DOHH2 (cell line): ENCODE measurements around the gene ADAMTSL1.

ENCODE experiments used
- H3F3A ChIP-seq: fragments of 200-600 bp; sonication (generic), shearing (Covaris generic); 2 replicates; pipeline ENCODE4 v1.6.0; 2016; ENCODE audit warnings: antibody characterized with exemption, mild to moderate bottlenecking; ENCODE audit not compliant: control insufficient read depth, insufficient read depth
- H3K27ac ChIP-seq: fragments of 200-600 bp; sonication (generic); 2 replicates; pipeline ENCODE4 v1.5.1; 2014; ENCODE audit warnings: low read depth, mild to moderate bottlenecking, low read length, moderate library complexity
- H3K27me3 ChIP-seq: fragments of 200-600 bp; sonication (generic); 2 replicates; pipeline ENCODE4 v1.6.1; 2014; ENCODE audit warnings: mild to moderate bottlenecking, low read length, mixed read lengths; ENCODE audit not compliant: control insufficient read depth
- H3K36me3 ChIP-seq: fragments of 200-600 bp; sonication (generic); 2 replicates; pipeline ENCODE4 v1.6.1; 2014; ENCODE audit warnings: mild to moderate bottlenecking, low read length, moderate library complexity, mixed read lengths; ENCODE audit not compliant: control insufficient read depth
- H3K4me1 ChIP-seq: fragments of 200-600 bp; sonication (generic); 2 replicates; pipeline ENCODE4 v1.6.1; 2014; ENCODE audit warnings: mild to moderate bottlenecking, low read length, mixed read lengths; ENCODE audit not compliant: control insufficient read depth
- H3K4me2 ChIP-seq: fragments of 200-600 bp; sonication (generic); 2 replicates; pipeline ENCODE4 v1.6.0; 2014; ENCODE audit warnings: mild to moderate bottlenecking, low read length, moderate library complexity
- H3K4me3 ChIP-seq: fragments of 200-600 bp; sonication (generic); 2 replicates; pipeline ENCODE4 v1.5.1; 2014; ENCODE audit warnings: mild to moderate bottlenecking, low read length, mixed read lengths
- H3K79me2 ChIP-seq: fragments of 200-600 bp; sonication (generic); 2 replicates; pipeline ENCODE4 v1.6.1; 2014; ENCODE audit warnings: mild to moderate bottlenecking, low read length, mixed read lengths; ENCODE audit not compliant: control insufficient read depth
- H3K9me2 ChIP-seq: fragments of 200-600 bp; sonication (generic); replicated peaks from 2 replicates; pipeline ENCODE4 v1.6.1; 2014; ENCODE audit warnings: mild to moderate bottlenecking, low read length, mixed read lengths; ENCODE audit not compliant: control insufficient read depth
- H3K9me3 ChIP-seq: fragments of 200-600 bp; sonication (generic); 2 replicates; pipeline ENCODE4 v1.6.1; 2014; ENCODE audit warnings: antibody characterized with exemption, low read length, mixed read lengths; ENCODE audit not compliant: control insufficient read depth, insufficient read depth
- H4K20me1 ChIP-seq: fragments of 200-600 bp; sonication (generic); 2 replicates; pipeline ENCODE4 v1.6.0; 2014; ENCODE audit warnings: low read depth, mild to moderate bottlenecking, antibody characterized with exemption, low read length, moderate library complexity; ENCODE audit not compliant: control insufficient read depth, insufficient read depth
- EZH2phosphoT487 ChIP-seq: fragments of 200-600 bp; sonication (generic); IDR thresholded peaks from 2 replicates; pipeline ENCODE4 v1.6.1; 2017; ENCODE audit warnings: borderline replicate concordance, mild to moderate bottlenecking, antibody characterized with exemption, low read length, moderate library complexity, mixed read lengths
- TF ChIP-seq, protein P1 (sequence below): fragments of 200-600 bp; sonication (generic); IDR thresholded peaks from one replicate; pipeline ENCODE4 v1.5.1; 2014; ENCODE audit warnings: antibody characterized with exemption, mild to moderate bottlenecking, low read depth, low read length; ENCODE audit not compliant: poor library complexity, severe bottlenecking

Gene ADAMTSL1

DNA sequence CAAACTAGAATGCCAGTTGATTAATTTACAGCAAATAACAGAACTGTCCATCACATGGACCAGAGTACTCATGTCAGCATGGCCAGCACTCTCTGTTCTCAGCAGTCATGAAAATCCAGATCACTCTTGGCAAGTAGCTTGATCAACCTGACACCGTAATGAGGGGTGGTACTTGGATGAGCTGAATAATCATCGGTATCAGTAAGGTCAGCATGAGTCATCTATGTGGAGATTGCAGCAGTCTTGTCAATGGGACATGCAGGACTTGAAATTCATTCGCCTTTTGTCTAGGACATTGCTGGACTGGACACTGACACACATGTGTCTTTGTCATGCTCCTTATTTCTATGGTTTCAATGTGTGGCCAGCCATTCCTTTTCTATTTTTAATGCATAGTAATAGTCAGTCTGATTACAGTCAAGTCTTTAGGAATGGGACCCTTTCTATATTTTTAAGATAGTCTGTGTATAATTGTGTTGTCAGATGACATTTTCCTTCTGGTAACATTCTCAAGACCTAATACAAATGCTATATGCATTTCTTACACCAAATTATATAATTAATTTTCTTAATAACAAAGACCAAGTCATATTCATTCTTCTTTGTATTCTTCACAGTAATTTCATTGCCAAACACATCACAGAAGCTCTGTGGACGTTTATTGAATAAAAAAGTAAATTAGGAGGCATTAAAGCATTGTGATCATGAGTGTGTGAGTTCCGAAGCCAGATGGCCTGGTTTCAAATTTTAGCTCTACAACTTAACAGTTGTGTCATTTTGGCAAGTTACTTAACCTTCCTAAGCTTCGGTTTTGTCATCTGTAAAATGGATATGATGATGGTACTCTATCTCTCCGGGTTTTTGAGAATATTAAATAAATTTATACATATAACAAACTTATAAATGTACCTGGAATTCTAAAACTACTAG is 57.4 kb downstream of the ADAMTSL1 start:
- H3F3A ChIP-seq, result no peaks in the 10 kb centered on the region
- H3K27ac ChIP-seq, result no peak overlapping the region
- no peaks in the 10 kb centered on the region for H4K20me1 ChIP-seq
- peaks cover 17% of the 10 kb centered on the region; the same call in 1 of the 2 replicates for H3K9me3 ChIP-seq
- no peaks in the 10 kb centered on the region for H3K79me2 ChIP-seq
- H3K4me1 ChIP-seq, result no peaks in the 10 kb centered on the region
- H3K9me2 ChIP-seq, result no peaks in the 10 kb centered on the region; the same call in 1 of the 2 replicates
- H3K27me3 ChIP-seq, result no peaks in the 10 kb centered on the region
- no peak overlapping the region for H3K4me2 ChIP-seq
- no peaks in the 10 kb centered on the region for H3K36me3 ChIP-seq
- H3K4me3 ChIP-seq, result no peak overlapping the region
- no peak for TF ChIP-seq EZH2phosphoT487
- TF ChIP-seq, protein P1, sequence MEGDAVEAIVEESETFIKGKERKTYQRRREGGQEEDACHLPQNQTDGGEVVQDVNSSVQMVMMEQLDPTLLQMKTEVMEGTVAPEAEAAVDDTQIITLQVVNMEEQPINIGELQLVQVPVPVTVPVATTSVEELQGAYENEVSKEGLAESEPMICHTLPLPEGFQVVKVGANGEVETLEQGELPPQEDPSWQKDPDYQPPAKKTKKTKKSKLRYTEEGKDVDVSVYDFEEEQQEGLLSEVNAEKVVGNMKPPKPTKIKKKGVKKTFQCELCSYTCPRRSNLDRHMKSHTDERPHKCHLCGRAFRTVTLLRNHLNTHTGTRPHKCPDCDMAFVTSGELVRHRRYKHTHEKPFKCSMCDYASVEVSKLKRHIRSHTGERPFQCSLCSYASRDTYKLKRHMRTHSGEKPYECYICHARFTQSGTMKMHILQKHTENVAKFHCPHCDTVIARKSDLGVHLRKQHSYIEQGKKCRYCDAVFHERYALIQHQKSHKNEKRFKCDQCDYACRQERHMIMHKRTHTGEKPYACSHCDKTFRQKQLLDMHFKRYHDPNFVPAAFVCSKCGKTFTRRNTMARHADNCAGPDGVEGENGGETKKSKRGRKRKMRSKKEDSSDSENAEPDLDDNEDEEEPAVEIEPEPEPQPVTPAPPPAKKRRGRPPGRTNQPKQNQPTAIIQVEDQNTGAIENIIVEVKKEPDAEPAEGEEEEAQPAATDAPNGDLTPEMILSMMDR, result no peak

DNA sequence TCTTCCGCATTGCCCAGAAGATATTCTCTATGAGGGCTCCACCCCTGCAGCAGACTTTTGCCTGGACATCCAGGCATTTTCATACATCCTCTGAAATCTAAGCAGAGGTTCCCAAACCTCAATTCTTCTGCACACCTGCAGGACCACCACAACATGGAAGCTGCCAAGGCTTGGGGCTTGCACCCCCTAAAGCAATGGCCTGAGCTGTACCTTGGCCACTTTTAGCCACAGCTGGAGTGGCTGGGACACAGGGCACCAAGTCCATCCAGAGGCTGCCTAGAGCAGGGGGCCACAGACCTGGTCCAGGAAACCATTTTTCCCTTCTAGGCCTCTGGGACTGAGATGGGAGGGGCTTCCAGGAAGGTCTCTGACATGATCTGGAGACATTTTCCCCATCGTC is 60.7 kb downstream of the ADAMTSL1 start:
- H3K79me2 ChIP-seq, result no peaks in the 10 kb centered on the region
- no peaks in the 10 kb centered on the region for H3K36me3 ChIP-seq
- H3K9me2 ChIP-seq, result no peaks in the 10 kb centered on the region; the same call in 1 of the 2 replicates
- no peak overlapping the region for H3K27ac ChIP-seq
- H3K4me3 ChIP-seq, result no peak overlapping the region
- H3K4me1 ChIP-seq, result no peaks in the 10 kb centered on the region
- H3F3A ChIP-seq, result no peaks in the 10 kb centered on the region
- H3K4me2 ChIP-seq, result no peak overlapping the region
- no peaks in the 10 kb centered on the region for H3K27me3 ChIP-seq
- H4K20me1 ChIP-seq, result no peaks in the 10 kb centered on the region
- TF ChIP-seq EZH2phosphoT487, result no peak
- TF ChIP-seq, protein P1, result no peak
- H3K9me3 ChIP-seq, result peaks cover 17% of the 10 kb centered on the region; the same call in 1 of the 2 replicates

- no peak overlapping the region for H3K4me3 ChIP-seq
- peaks cover 17% of the 10 kb centered on the region; the same call in 1 of the 2 replicates for H3K9me3 ChIP-seq
- no peaks in the 10 kb centered on the region for H3K9me2 ChIP-seq
- H3K36me3 ChIP-seq, result no peaks in the 10 kb centered on the region
- H3K79me2 ChIP-seq, result no peaks in the 10 kb centered on the region
- TF ChIP-seq, protein P1, result no peak
- TF ChIP-seq EZH2phosphoT487, result no peak
- no peaks in the 10 kb centered on the region for H3K4me1 ChIP-seq
- H4K20me1 ChIP-seq, result no peaks in the 10 kb centered on the region
- H3K27me3 ChIP-seq, result no peaks in the 10 kb centered on the region
- H3K27ac ChIP-seq, result no peak overlapping the region
- no peak overlapping the region for H3K4me2 ChIP-seq
- no peaks in the 10 kb centered on the region for H3F3A ChIP-seq
These were observed 62.6 kb downstream of the ADAMTSL1 start for GRCh38 chr9:18536554-18536953.
